Trophoblast cell (in vitro differentiated cells and primary cell): ENCODE data around the gene SPATA46. TPM values are rescaled to one million over a fixed set of nuclear protein-coding genes. Genes with fewer than 3 reads are reported as not detected.

Experiments used
- DNase-seq, 2 donors: peaks; one replicate each; pipeline ENCODE4 v3.0.0-alpha.2; 2016
- H2AFZ ChIP-seq: 2 replicates; pipeline ENCODE4 v1.6.1; 2013; ENCODE audit warnings: low read length, moderate library complexity, mild to moderate bottlenecking; ENCODE audit not compliant: insufficient read depth, poor library complexity
- H2AK5ac ChIP-seq: 2 replicates; pipeline ENCODE4 v1.6.1; 2013; ENCODE audit warnings: mild to moderate bottlenecking, low read length
- H2BK120ac ChIP-seq: 2 replicates; pipeline ENCODE4 v1.6.1; 2013; ENCODE audit warnings: low read length, mild to moderate bottlenecking, moderate library complexity; ENCODE audit not compliant: insufficient read depth, poor library complexity
- H2BK12ac ChIP-seq: 2 replicates; pipeline ENCODE4 v1.6.1; 2013; ENCODE audit warnings: mild to moderate bottlenecking, low read length, moderate library complexity
- H2BK5ac ChIP-seq: 2 replicates; pipeline ENCODE4 v1.6.1; 2013; ENCODE audit warnings: low read length, low read depth, moderate library complexity, mild to moderate bottlenecking; ENCODE audit not compliant: poor library complexity
- H3K14ac ChIP-seq: 2 replicates; pipeline ENCODE4 v1.6.1; 2013; ENCODE audit warnings: mild to moderate bottlenecking, low read length
- H3K18ac ChIP-seq: 2 replicates; pipeline ENCODE4 v1.6.1; 2013; ENCODE audit warnings: mild to moderate bottlenecking, low read length
- H3K23ac ChIP-seq: 2 replicates; pipeline ENCODE4 v1.6.1; 2013; ENCODE audit warnings: low read length
- H3K27ac ChIP-seq: 2 replicates; pipeline ENCODE4 v1.5.1; 2013; ENCODE audit warnings: low read depth, mild to moderate bottlenecking, inconsistent platforms, low read length, moderate library complexity
- H3K27me3 ChIP-seq: 2 replicates; pipeline ENCODE4 v1.6.1; 2013; ENCODE audit warnings: inconsistent platforms, mild to moderate bottlenecking, low read length, moderate library complexity; ENCODE audit not compliant: insufficient read depth
- H3K36me3 ChIP-seq, 2 experiments: 1 replicate in 1 of 2; 2 replicates in 1 of 2; pipeline ENCODE4 v1.6.1; 2013; ENCODE audit warnings: low read length in 2 of 2, mild to moderate bottlenecking in 2 of 2, moderate library complexity in 1 of 2; ENCODE audit not compliant: insufficient read depth in 2 of 2, control insufficient read depth in 1 of 2
- H3K4ac ChIP-seq: 2 replicates; pipeline ENCODE4 v1.6.1; 2013; ENCODE audit warnings: low read depth, mild to moderate bottlenecking, low read length, moderate library complexity
- H3K4me1 ChIP-seq, 2 experiments: 1 replicate in 1 of 2; 2 replicates in 1 of 2; pipeline ENCODE4 v1.6.1; 2013; ENCODE audit warnings: low read length in 2 of 2, mild to moderate bottlenecking in 2 of 2, moderate library complexity in 1 of 2; ENCODE audit not compliant: insufficient read depth in 2 of 2, control insufficient read depth in 1 of 2
- H3K4me2 ChIP-seq: 2 replicates; pipeline ENCODE4 v1.6.1; 2013; ENCODE audit warnings: inconsistent platforms, mild to moderate bottlenecking, low read length, moderate library complexity
- H3K4me3 ChIP-seq: 2 replicates; pipeline ENCODE4 v1.5.1; 2013; ENCODE audit warnings: mild to moderate bottlenecking, low read depth, low read length, inconsistent platforms
- H3K79me1 ChIP-seq: one replicate; pipeline ENCODE4 v1.6.1; 2013; ENCODE audit warnings: low read length
- H3K79me2 ChIP-seq: 2 replicates; pipeline ENCODE4 v1.6.1; 2013; ENCODE audit warnings: low read length, mild to moderate bottlenecking; ENCODE audit not compliant: control insufficient read depth, insufficient read depth, poor library complexity
- H3K9ac ChIP-seq: 2 replicates; pipeline ENCODE4 v1.6.1; 2013; ENCODE audit warnings: mild to moderate bottlenecking, low read length
- H3K9me3 ChIP-seq: 2 replicates; pipeline ENCODE4 v1.6.1; 2013; ENCODE audit warnings: low read depth, mild to moderate bottlenecking, control low read depth, inconsistent platforms, low read length; ENCODE audit not compliant: insufficient read depth
- H4K12ac ChIP-seq: 2 replicates; pipeline ENCODE4 v1.6.1; 2013; ENCODE audit warnings: low read depth, mild to moderate bottlenecking, low read length, moderate library complexity
- H4K8ac ChIP-seq: 2 replicates; pipeline ENCODE4 v1.6.1; 2013; ENCODE audit warnings: low read depth, mild to moderate bottlenecking, low read length, moderate library complexity
- H4K91ac ChIP-seq: one replicate; pipeline ENCODE4 v1.6.1; 2013; ENCODE audit warnings: low read depth, mild to moderate bottlenecking, low read length, moderate library complexity
- WGBS: extraction: QIAGEN DNeasy Blood & Tissue Kit; methylation state at CpG from one replicate; pipeline ENCODE4 v1.1.7; 2013; ENCODE audit warnings: missing lambda C conversion rate; ENCODE audit not compliant: insufficient read length, insufficient coverage; ENCODE audit errors: extremely low coverage; 5-methylcytosine and 5-hydroxymethylcytosine counted together
- polyA plus RNA-seq: library from polyadenylated mRNA; stranded (reverse); fragments of 200-250 nt; gene quantifications from 2 replicates; pipeline ENCODE4 v1.2.3, GENCODE V29; 2013

SPATA46 gene, protein sequence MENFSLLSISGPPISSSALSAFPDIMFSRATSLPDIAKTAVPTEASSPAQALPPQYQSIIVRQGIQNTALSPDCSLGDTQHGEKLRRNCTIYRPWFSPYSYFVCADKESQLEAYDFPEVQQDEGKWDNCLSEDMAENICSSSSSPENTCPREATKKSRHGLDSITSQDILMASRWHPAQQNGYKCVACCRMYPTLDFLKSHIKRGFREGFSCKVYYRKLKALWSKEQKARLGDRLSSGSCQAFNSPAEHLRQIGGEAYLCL
- not detected in 2 replicates for polyA plus RNA-seq

DNA sequence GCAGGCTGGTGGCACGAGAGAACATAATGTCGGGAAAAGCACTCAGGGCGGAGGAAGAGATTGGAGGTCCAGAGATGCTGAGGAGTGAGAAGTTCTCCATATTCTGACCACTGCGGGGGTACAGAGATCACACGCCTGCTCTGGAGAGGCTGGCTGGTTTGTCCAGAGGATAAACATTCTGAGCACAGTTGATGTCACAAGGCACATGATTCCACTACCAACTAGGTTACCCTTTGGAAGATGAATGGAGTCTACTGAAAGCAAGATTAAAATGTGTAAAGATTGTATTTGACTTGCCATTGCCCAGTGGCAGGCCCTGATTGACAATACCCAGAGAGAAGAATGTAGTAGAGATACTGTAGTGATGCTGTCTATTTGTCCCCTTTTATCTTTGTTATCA lies at the start of gene SPATA46:
SPATA46 (minus strand) TSS at position 164 of the 400 bp plus-strand sequence; CDS start at position 100, 64 bp downstream.
- Histone ChIP-seq H3K23ac (no peak within 1 kb of the TSS), H3K18ac (no peak within 1 kb of the TSS), H2BK5ac (no peak within 1 kb of the TSS), H3K14ac (no peak within 1 kb of the TSS), H4K91ac (no peak within 1 kb of the TSS), H3K27ac (no peak within 1 kb of the TSS), H2BK12ac (no peak within 1 kb of the TSS), H3K4me2 (no peak within 1 kb of the TSS), H3K9ac (no peak within 1 kb of the TSS), H3K27me3 (no peaks in the 10 kb centered on the region), H4K12ac (no peak within 1 kb of the TSS), H3K9me3 (no peaks in the 10 kb centered on the region), H3K4me3 (no peak within 1 kb of the TSS), H2AK5ac (no peak within 1 kb of the TSS), H2BK120ac (no peak within 1 kb of the TSS), H4K8ac (no peak within 1 kb of the TSS), H3K79me1 (peaks cover 2% of the 10 kb centered on the region), H2AFZ (no peak within 1 kb of the TSS), H3K4ac (no peak within 1 kb of the TSS), H3K36me3 (peaks cover 2 to 5% of the 10 kb centered on the region in 2 experiments), H3K79me2 (no peaks in the 10 kb centered on the region), H3K4me1 (peaks cover 13 to 14% of the 10 kb centered on the region in 2 experiments)
- WGBS, result no CpG with 5 or more reads among the region's 5 CpGs
- DNase-seq, result no peak

DNA sequence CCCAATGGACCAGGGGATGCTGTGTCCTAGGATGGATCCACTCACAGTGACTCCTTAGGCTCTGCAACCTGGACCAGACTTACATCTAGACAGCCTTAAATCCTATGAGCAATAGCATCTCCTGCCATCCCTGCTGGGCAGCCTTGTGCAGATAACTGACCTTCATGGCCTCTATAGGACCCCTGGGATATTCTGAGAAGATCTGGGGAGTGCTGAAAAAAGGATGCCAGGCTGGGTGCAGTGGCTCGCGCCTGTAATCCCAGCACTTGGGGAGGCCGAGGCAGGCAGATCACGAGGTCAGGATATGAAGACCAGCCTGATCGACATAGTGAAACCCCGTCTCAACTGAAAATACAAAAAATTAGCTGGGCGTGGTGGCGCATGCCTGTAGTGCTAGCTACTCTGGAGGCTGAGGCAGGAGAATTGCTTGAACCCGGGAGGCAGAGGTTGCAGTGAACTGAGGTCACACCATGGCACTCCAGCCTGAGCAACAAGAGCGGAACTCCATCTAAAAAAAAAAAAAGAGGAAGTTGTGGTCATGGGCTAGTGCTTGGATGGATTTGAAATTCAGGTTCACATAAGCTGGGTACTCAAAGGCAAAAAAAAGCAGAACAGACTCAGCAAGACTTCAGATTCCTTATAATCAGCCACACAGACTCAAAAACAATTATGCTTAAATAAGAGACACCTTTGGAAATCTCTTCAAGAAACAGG lies 46.2 kb upstream of the SPATA46 start:
- H3K18ac ChIP-seq, result no peak overlapping the region
- H3K23ac ChIP-seq, result no peak overlapping the region
- H2BK5ac ChIP-seq, result no peak overlapping the region
- no peak overlapping the region for H2AFZ ChIP-seq
- no peak overlapping the region for H2BK12ac ChIP-seq
- H3K36me3 ChIP-seq, result no peaks in the 10 kb centered on the region
- H3K4me1 ChIP-seq, result no peaks in the 10 kb centered on the region
- no peak overlapping the region for H2AK5ac ChIP-seq
- H4K8ac ChIP-seq, result no peak overlapping the region
- H4K12ac ChIP-seq, result no peak overlapping the region
- H3K79me2 ChIP-seq, result no peaks in the 10 kb centered on the region
- no peak overlapping the region for H4K91ac ChIP-seq
- no peak overlapping the region for H3K4ac ChIP-seq
- H3K9me3 ChIP-seq, result no peaks in the 10 kb centered on the region
- H3K14ac ChIP-seq, result no peak overlapping the region
- H3K9ac ChIP-seq, result no peak overlapping the region
- no peak for DNase-seq
- no peak overlapping the region for H3K4me3 ChIP-seq
- no peaks in the 10 kb centered on the region for H3K27me3 ChIP-seq
- H2BK120ac ChIP-seq, result no peak overlapping the region
- H3K4me2 ChIP-seq, result no peak overlapping the region
- no peaks in the 10 kb centered on the region for H3K79me1 ChIP-seq
- H3K27ac ChIP-seq, result no peak overlapping the region
- WGBS, result no CpG with 5 or more reads among the region's 10 CpGs

DNA sequence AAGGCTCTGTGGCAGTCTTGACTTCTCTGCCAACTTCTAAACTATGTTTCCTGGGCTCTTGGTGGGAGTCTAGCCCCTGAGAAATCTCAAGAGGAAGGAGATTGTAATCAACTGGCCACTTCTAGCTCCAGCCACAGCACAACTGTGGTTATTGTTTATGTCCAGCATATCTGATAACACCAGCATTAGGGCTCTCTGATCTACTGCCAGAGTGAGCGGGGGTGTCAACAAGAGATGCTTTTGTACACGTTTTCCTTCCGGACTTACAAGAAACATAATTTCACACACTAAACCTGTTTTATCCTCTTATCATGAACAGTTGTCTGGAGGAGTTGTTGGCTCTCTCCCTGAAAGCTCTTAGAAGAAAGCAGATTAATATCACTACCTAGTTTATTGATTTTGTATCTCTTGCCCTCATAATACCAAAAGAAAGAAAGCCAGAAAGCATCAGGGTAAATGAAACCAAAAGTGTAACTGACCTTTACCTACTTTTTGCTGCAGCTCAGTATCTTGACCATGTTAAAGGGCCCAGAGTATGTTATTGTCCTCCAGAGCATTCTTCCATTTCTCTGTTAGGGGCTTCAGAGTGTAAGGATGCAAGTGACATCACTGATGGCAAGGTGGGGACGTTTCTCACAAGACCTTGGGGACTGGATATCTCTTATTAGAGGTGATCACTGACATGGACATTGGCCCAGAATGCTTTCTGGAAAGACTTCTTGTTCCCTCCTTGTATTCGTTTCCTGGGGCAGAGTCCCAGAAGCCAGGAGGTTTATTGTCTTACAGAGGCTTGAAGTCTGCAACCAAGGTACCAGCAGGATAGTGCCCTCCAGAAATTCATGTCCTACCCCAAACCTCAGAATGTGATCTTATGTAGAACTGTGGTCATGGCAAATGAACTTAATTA lies 44.9 kb upstream of the SPATA46 start:
- Histone ChIP-seq H3K36me3 (no peaks in the 10 kb centered on the region), H3K79me1 (no peaks in the 10 kb centered on the region), H3K14ac (no peak overlapping the region), H3K4ac (no peak overlapping the region), H4K12ac (no peak overlapping the region), H4K91ac (no peak overlapping the region), H4K8ac (no peak overlapping the region), H3K23ac (no peak overlapping the region), H2BK12ac (no peak overlapping the region), H3K4me2 (no peak overlapping the region), H2AFZ (no peak overlapping the region), H3K9me3 (no peaks in the 10 kb centered on the region), H2BK5ac (no peak overlapping the region), H2BK120ac (no peak overlapping the region), H3K27me3 (no peaks in the 10 kb centered on the region), H2AK5ac (no peak overlapping the region), H3K79me2 (no peaks in the 10 kb centered on the region), H3K27ac (no peak overlapping the region), H3K9ac (no peak overlapping the region), H3K4me3 (no peak overlapping the region), H3K4me1 (no peaks in the 10 kb centered on the region), H3K18ac (no peak overlapping the region)
- no CpG with 5 or more reads among the region's 5 CpGs for WGBS
- DNase-seq, result no peak

GRCh38 chr1:162420120-162420519 lies 43.5 kb upstream of the SPATA46 start:
- no peak overlapping the region for H2BK120ac ChIP-seq
- no peak overlapping the region for H4K12ac ChIP-seq
- H3K27me3 ChIP-seq, result no peaks in the 10 kb centered on the region
- WGBS, result no CpG with 5 or more reads among the region's 3 CpGs
- no peak overlapping the region for H3K27ac ChIP-seq
- H3K79me2 ChIP-seq, result no peaks in the 10 kb centered on the region
- no peak overlapping the region for H3K23ac ChIP-seq
- H4K8ac ChIP-seq, result no peak overlapping the region
- no peaks in the 10 kb centered on the region for H3K4me1 ChIP-seq
- H2BK5ac ChIP-seq, result no peak overlapping the region
- no peak overlapping the region for H3K4me3 ChIP-seq
- H2AFZ ChIP-seq, result no peak overlapping the region
- H2BK12ac ChIP-seq, result no peak overlapping the region
- no peaks in the 10 kb centered on the region for H3K9me3 ChIP-seq
- no peaks in the 10 kb centered on the region for H3K79me1 ChIP-seq
- H2AK5ac ChIP-seq, result no peak overlapping the region
- no peak overlapping the region for H3K4ac ChIP-seq
- no peaks in the 10 kb centered on the region for H3K36me3 ChIP-seq
- no peak overlapping the region for H3K14ac ChIP-seq
- H3K9ac ChIP-seq, result no peak overlapping the region
- H3K4me2 ChIP-seq, result no peak overlapping the region
- no peak overlapping the region for H3K18ac ChIP-seq
- no peak overlapping the region for H4K91ac ChIP-seq
- DNase-seq, result no peak
